ENCODE measurements around the gene LINGO4.

GRCh38 chr1:151849871-151850270, 44.7 kb upstream of the LINGO4 start:
- TF ChIP-seq CTCF (conservative IDR thresholded peaks at IDR 0.05; ENCODE audit: low read length) (no peak), EZH2phosphoT487 (IDR thresholded peaks at IDR 0.05; ENCODE audit: borderline replicate concordance) (no peak)

All from Loucy (cell line).